Measurements from ENCODE around the gene ZPBP.
A peak's percentile ranks its signal among the peaks of the same experiment; 100 is the strongest.

Gene ZPBP

GRCh38 chr7:50125766-50126165 lies 32.7 kb upstream of the ZPBP start:
- Histone ChIP-seq H3F3A (ENCODE audit: low read depth) (no peaks in the 10 kb centered on the region), H3K4me2 (ENCODE audit: low read depth, low read length, poor library complexity, severe bottlenecking) (no peak overlapping the region), H2AFZ (ENCODE audit: low read length) (no peak overlapping the region), H3K9me3 (ENCODE audit: insufficient read depth, low read depth, low read length) (no peaks in the 10 kb centered on the region), H3K9me2 (replicated peaks; ENCODE audit: low read depth, low read length) (no peaks in the 10 kb centered on the region), H3K79me2 (ENCODE audit: insufficient read depth, low read length) (no peaks in the 10 kb centered on the region), H3K9ac (ENCODE audit: low read depth, low read length, poor library complexity, severe bottlenecking) (no peak overlapping the region), H3K4me1 (ENCODE audit: insufficient read depth, low read length, poor library complexity, severe bottlenecking) (no peaks in the 10 kb centered on the region), H3K4me3 (ENCODE audit: low read length, poor library complexity, severe bottlenecking) (no peak overlapping the region), H4K20me1 (ENCODE audit: insufficient read depth, low read length, poor library complexity, severe bottlenecking) (no peaks in the 10 kb centered on the region), H3K27me3 (ENCODE audit: insufficient read depth, low read length, poor library complexity, severe bottlenecking) (no peaks in the 10 kb centered on the region), H3K36me3 (ENCODE audit: insufficient read depth, low read length) (no peaks in the 10 kb centered on the region)
- TF ChIP-seq EZH2phosphoT487 (IDR thresholded peaks at IDR 0.05; ENCODE audit: borderline replicate concordance) (no peak), CTCF (conservative IDR thresholded peaks at IDR 0.05; ENCODE audit: low read length) (no peak)

- no peak overlapping the region for H3K4me2 ChIP-seq (ENCODE audit: low read depth, low read length, poor library complexity, severe bottlenecking)
- no peak overlapping the region for H2AFZ ChIP-seq (ENCODE audit: low read length)
- no peaks in the 10 kb centered on the region for H3K4me1 ChIP-seq (ENCODE audit: insufficient read depth, low read length, poor library complexity, severe bottlenecking)
Measured at GRCh38 chr7:50121286-50121685, 28.2 kb upstream of the ZPBP start.

GRCh38 chr7:50119815-50120637 lies 27.0 kb upstream of the ZPBP start:
- no peak overlapping the region for H3K4me3 ChIP-seq (ENCODE audit: low read length, poor library complexity, severe bottlenecking)
- no peaks in the 10 kb centered on the region for H3K4me1 ChIP-seq (ENCODE audit: insufficient read depth, low read length, poor library complexity, severe bottlenecking)
- no peak overlapping the region for H3K4me2 ChIP-seq (ENCODE audit: low read depth, low read length, poor library complexity, severe bottlenecking)
- H4K20me1 ChIP-seq (ENCODE audit: insufficient read depth, low read length, poor library complexity, severe bottlenecking): no peaks in the 10 kb centered on the region
- no peak overlapping the region for H3K9ac ChIP-seq (ENCODE audit: low read depth, low read length, poor library complexity, severe bottlenecking)
- H3K9me2 ChIP-seq (replicated peaks; ENCODE audit: low read depth, low read length): no peaks in the 10 kb centered on the region
- H3F3A ChIP-seq (ENCODE audit: low read depth): no peaks in the 10 kb centered on the region
- H3K36me3 ChIP-seq (ENCODE audit: insufficient read depth, low read length): no peaks in the 10 kb centered on the region
- no peaks in the 10 kb centered on the region for H3K79me2 ChIP-seq (ENCODE audit: insufficient read depth, low read length)
- peak; percentile 94 for TF ChIP-seq CTCF (conservative IDR thresholded peaks at IDR 0.05; ENCODE audit: low read length)
- no peak for TF ChIP-seq EZH2phosphoT487 (IDR thresholded peaks at IDR 0.05; ENCODE audit: borderline replicate concordance)
- no peak overlapping the region for H2AFZ ChIP-seq (ENCODE audit: low read length)
- H3K27me3 ChIP-seq (ENCODE audit: insufficient read depth, low read length, poor library complexity, severe bottlenecking): no peaks in the 10 kb centered on the region
- H3K9me3 ChIP-seq (ENCODE audit: insufficient read depth, low read depth, low read length): no peaks in the 10 kb centered on the region

More at GRCh38 chr7:50121286-50121685, 28.2 kb upstream of the ZPBP start:
- Histone ChIP-seq H3K79me2 (ENCODE audit: insufficient read depth, low read length) (no peaks in the 10 kb centered on the region), H3K4me3 (ENCODE audit: low read length, poor library complexity, severe bottlenecking) (no peak overlapping the region), H3K9me2 (replicated peaks; ENCODE audit: low read depth, low read length) (no peaks in the 10 kb centered on the region), H3F3A (ENCODE audit: low read depth) (no peaks in the 10 kb centered on the region), H3K9ac (ENCODE audit: low read depth, low read length, poor library complexity, severe bottlenecking) (no peak overlapping the region), H4K20me1 (ENCODE audit: insufficient read depth, low read length, poor library complexity, severe bottlenecking) (no peaks in the 10 kb centered on the region), H3K9me3 (ENCODE audit: insufficient read depth, low read depth, low read length) (no peaks in the 10 kb centered on the region), H3K36me3 (ENCODE audit: insufficient read depth, low read length) (no peaks in the 10 kb centered on the region), H3K27me3 (ENCODE audit: insufficient read depth, low read length, poor library complexity, severe bottlenecking) (no peaks in the 10 kb centered on the region)
- TF ChIP-seq EZH2phosphoT487 (IDR thresholded peaks at IDR 0.05; ENCODE audit: borderline replicate concordance): no peak
- TF ChIP-seq CTCF (conservative IDR thresholded peaks at IDR 0.05; ENCODE audit: low read length): no peak

Data from Loucy (cell line).